Neural progenitor cell (in vitro differentiated cells): ENCODE measurements around the gene ZNF462.

Experiments used
- EZH2phosphoT487 ChIP-seq: fragments of 200-600 bp; sonication (generic); IDR thresholded peaks from 2 replicates; pipeline ENCODE4 v1.6.1; 2017; ENCODE audit warnings: antibody characterized with exemption
- TF ChIP-seq, protein P1 (sequence below): fragments of 200-600 bp; sonication (generic); IDR thresholded peaks from 2 replicates; pipeline ENCODE4 v1.5.1; 2017; ENCODE audit warnings: antibody characterized with exemption, mild to moderate bottlenecking

DNA sequence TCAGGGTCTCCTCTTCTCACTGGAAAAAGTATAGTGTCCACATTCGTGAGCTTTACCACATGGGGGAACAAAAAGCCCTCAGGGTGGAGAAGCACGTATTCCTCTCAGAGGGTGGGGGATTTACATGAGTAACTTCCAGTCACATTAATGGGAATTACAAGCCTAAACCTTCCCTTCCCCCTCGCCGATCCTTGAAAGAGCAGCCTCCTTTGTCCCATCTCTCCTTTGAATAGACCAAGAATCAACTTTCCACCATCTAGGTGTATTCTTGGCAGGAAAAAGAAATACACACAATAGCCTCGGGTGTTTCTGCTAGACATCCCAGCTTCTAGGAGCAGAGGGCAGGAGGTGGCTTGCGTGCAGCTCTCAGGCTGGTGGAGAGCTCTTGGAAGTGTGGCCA, 144.4 kb downstream of the ZNF462 start:
- TF ChIP-seq, protein P1, sequence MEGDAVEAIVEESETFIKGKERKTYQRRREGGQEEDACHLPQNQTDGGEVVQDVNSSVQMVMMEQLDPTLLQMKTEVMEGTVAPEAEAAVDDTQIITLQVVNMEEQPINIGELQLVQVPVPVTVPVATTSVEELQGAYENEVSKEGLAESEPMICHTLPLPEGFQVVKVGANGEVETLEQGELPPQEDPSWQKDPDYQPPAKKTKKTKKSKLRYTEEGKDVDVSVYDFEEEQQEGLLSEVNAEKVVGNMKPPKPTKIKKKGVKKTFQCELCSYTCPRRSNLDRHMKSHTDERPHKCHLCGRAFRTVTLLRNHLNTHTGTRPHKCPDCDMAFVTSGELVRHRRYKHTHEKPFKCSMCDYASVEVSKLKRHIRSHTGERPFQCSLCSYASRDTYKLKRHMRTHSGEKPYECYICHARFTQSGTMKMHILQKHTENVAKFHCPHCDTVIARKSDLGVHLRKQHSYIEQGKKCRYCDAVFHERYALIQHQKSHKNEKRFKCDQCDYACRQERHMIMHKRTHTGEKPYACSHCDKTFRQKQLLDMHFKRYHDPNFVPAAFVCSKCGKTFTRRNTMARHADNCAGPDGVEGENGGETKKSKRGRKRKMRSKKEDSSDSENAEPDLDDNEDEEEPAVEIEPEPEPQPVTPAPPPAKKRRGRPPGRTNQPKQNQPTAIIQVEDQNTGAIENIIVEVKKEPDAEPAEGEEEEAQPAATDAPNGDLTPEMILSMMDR: no peak
- TF ChIP-seq EZH2phosphoT487: no peak
